Activated naive CD8-positive, alpha-beta T cell treated with anti-CD3 and anti-CD28 coated beads for 36 hours (primary cell): ENCODE results near the gene CXCL14. TPM values are rescaled to one million over a fixed set of nuclear protein-coding genes. Genes with fewer than 3 reads are reported as not detected.

Experiments
- DNase-seq: peaks from one replicate; pipeline ENCODE4 v3.0.0; 2021
- H3K27ac Mint-ChIP-seq: one replicate; pipeline ENCODE4 v1.8.0; 2022; ENCODE audit warnings: mild to moderate bottlenecking, moderate library complexity, mixed read lengths
- H3K27me3 Mint-ChIP-seq: one replicate; pipeline ENCODE4 v1.8.0; 2022; ENCODE audit warnings: mild to moderate bottlenecking, mixed read lengths
- H3K36me3 Mint-ChIP-seq: one replicate; pipeline ENCODE4 v1.8.0; 2021; ENCODE audit warnings: mild to moderate bottlenecking, mixed read lengths
- H3K4me1 Mint-ChIP-seq: one replicate; pipeline ENCODE4 v1.8.0; 2021; ENCODE audit warnings: mixed read lengths
- H3K4me3 Mint-ChIP-seq: one replicate; pipeline ENCODE4 v1.8.0; 2022; ENCODE audit warnings: mild to moderate bottlenecking, moderate library complexity, mixed read lengths
- H3K9me3 Mint-ChIP-seq: one replicate; pipeline ENCODE4 v1.8.0; 2022; ENCODE audit warnings: mixed read lengths
- total RNA-seq, 2 experiments: library from RNA; stranded (reverse); gene quantifications; one replicate each; pipeline ENCODE4 v1.2.3, GENCODE V29; 2021

CXCL14 gene
- total RNA-seq, 2 experiments from 2014 or later, result not detected

DNA sequence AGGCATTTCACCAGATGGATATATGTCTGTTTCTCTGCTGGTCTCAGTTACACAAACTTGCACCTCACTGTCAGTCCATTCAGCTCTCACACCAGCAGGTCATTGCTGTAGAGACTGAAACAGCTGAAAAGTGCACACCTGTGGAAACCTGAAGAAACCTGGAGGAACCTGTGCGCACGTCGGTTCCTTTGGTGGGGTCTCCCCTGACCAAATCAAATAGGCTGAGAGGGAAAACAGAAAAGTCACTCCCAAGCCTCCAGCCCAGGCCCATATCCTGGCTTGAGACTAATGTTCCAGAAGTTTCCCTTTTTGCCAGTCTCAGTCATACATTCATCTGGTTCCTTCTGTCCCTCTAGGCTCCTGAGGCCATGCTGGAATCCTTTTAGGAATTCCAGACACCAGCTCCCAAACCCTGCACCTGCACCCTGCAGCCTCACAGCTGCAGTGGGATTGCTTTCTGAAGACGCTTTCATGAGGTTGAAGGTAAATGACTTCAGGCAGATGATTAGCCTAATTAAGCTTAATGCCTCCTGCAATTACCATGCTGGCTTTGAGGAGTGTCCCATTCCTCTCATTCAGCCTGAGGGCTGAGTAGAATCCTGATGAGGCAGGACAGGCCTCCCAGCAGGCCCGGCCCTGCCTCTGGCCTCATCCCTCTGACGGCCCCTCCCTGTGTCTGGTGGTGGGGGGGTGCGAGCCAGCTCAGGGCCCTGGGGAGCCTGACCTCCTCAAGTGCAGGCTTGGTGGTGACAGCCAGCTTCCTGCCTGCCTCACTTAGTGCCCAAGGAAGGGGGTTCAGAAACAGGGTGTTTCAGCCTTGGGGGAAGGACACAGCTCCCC lies 24.3 kb upstream of the CXCL14 start:
- H3K27ac Mint-ChIP-seq, result no peak overlapping the region
- no peak overlapping the region for H3K4me3 Mint-ChIP-seq
- no peaks in the 10 kb centered on the region for H3K4me1 Mint-ChIP-seq
- no peak for DNase-seq
- H3K27me3 Mint-ChIP-seq, result peaks cover 14% of the 10 kb centered on the region
- no peaks in the 10 kb centered on the region for H3K9me3 Mint-ChIP-seq
- H3K36me3 Mint-ChIP-seq, result no peaks in the 10 kb centered on the region

DNA sequence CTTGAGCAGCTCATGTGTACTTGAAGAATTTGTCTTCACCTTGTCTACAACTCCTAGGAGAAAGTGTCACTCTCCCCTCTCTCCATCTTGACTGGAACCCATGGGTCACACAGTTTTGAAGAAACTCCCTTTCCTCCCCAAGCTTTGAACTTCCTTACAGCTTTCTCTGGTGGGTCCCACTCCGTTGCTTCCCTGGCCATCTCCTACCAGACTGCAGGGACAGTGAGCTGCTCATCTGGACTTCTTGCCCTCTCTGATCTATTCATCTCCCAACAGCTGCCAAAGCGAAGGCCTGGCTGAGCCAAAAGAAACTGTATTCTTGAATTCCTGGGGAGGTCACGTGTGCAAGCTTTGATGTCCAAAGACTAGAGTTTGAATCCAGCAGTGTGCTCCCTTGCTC lies 22.7 kb upstream of the CXCL14 start:
- H3K36me3 Mint-ChIP-seq, result no peaks in the 10 kb centered on the region
- no peaks in the 10 kb centered on the region for H3K9me3 Mint-ChIP-seq
- no peak overlapping the region for H3K4me3 Mint-ChIP-seq
- no peak overlapping the region for H3K27ac Mint-ChIP-seq
- H3K27me3 Mint-ChIP-seq, result peaks cover 9% of the 10 kb centered on the region
- H3K4me1 Mint-ChIP-seq, result no peaks in the 10 kb centered on the region
- no peak for DNase-seq

DNA sequence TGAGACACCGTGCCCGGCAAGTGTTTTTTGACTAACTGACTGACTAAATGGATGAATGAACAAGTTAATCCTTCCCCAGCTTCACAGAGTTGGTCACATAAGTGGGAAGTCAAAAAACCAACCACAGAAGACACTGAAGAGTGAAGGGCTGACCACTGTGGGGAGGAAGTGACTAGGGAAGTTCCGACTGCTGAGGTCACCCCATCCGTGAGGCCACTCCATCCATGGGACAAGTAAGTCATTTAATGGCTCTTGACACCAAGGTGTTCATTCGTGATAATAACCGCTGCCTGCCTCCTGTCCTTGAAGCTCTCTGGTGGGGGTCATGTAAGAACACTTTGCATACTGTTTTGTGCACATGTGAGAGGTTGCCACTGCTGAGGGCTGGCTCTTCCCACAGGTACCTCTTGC lies 22.2 kb upstream of the CXCL14 start:
- Mint-ChIP-seq H3K27ac (no peak overlapping the region), H3K27me3 (peaks cover 9% of the 10 kb centered on the region), H3K4me1 (no peaks in the 10 kb centered on the region), H3K9me3 (no peaks in the 10 kb centered on the region), H3K4me3 (no peak overlapping the region), H3K36me3 (no peaks in the 10 kb centered on the region)
- DNase-seq, result no peak

DNA sequence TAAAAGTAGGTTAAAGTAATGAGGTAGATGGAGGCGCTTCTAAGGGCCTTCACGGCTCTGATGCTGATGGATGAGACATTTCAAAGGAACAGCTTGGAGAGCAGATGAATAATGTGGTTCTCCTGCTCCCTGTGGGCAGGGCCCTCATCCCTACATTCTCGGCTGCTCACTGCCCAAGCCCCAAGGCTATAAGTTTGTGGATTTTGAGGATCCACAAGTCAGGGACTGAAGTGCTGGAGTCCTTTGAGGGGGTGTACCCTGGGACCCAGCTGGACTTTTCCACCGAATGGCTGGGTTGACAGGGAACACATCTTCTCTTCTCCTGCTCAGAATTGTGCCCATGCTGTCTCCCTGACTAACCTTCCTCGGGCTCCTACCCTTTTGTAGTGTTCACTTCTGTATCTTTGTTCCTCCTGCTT lies 21.4 kb upstream of the CXCL14 start:
- H3K4me1 Mint-ChIP-seq, result no peaks in the 10 kb centered on the region
- DNase-seq, result no peak
- H3K27me3 Mint-ChIP-seq, result peaks cover 9% of the 10 kb centered on the region
- no peaks in the 10 kb centered on the region for H3K9me3 Mint-ChIP-seq
- H3K36me3 Mint-ChIP-seq, result no peaks in the 10 kb centered on the region
- no peak overlapping the region for H3K27ac Mint-ChIP-seq
- H3K4me3 Mint-ChIP-seq, result no peak overlapping the region

DNA sequence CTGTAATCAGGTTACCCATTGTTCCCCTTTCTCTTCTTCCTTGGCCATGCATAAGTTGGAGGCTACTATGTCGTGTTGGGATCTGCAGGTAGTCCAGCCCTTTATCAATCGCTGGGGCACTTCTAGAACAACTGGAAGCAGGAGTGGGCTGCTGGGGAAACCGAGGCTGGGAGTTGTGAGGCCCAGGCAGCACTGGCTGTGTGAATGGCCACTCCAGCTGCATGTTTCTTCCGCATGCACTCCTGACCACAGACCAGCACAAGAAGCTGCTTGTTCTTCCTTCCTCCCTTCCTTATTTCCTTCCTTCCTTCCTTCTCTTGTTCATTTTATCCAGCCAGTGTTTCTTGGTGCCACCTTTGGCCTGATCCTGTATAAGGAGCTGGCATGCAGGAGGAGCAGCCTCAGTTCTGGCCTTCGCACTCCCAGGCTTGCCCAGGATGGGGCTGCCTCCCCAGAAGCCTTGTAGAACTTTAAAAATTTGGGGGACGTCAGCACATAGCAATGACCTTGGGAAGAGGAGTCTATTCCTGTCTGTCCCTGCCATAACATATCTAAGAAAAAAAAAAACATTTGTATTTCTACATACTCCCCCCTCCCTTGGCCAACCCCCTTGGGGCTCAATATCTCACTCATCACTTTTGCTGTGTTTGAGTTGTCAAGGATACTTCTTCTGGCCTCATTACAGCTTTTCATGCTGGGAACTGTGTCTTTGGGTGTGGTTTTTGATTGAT lies 20.8 kb upstream of the CXCL14 start:
- Mint-ChIP-seq H3K4me3 (no peak overlapping the region), H3K4me1 (no peaks in the 10 kb centered on the region), H3K27ac (no peak overlapping the region), H3K36me3 (no peaks in the 10 kb centered on the region), H3K27me3 (peaks cover 9% of the 10 kb centered on the region), H3K9me3 (no peaks in the 10 kb centered on the region)
- DNase-seq, result no peak

DNA sequence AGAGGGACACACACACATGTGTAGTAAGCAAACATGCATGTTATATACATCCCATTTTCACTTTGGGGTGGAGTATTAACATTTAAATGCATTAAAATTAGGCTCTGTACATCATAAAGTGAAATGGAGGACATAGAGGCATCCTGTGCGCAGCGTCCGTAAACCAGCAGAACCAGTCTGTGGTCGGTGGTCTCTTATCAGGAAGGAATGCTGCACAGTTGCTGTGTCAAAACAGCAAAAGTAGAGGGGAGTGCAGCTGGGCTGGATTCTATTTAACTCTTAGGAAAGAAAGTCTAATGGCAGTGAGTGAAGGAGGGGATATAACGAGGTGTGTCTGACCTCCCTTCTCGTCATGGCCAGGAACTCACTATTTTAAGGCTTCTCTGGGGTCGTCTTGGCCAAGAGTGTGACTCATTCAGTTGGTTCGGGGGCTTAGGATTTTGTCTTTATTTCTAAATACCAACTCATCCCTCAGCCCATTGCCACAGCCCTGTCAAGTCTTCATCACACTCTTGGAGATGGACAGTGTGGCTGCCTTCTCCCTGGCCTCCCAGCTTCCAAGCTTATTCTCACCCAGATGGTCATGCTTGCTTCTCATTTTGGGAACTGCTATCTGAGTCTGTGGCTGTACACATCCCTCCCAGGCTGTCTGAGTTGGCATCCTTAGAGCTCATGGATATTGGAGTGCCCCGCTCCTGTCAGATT lies 20.1 kb upstream of the CXCL14 start:
- H3K36me3 Mint-ChIP-seq, result no peaks in the 10 kb centered on the region
- DNase-seq, result no peak
- no peak overlapping the region for H3K27ac Mint-ChIP-seq
- no peaks in the 10 kb centered on the region for H3K9me3 Mint-ChIP-seq
- peaks cover 9% of the 10 kb centered on the region for H3K27me3 Mint-ChIP-seq
- H3K4me1 Mint-ChIP-seq, result no peaks in the 10 kb centered on the region
- no peak overlapping the region for H3K4me3 Mint-ChIP-seq

DNA sequence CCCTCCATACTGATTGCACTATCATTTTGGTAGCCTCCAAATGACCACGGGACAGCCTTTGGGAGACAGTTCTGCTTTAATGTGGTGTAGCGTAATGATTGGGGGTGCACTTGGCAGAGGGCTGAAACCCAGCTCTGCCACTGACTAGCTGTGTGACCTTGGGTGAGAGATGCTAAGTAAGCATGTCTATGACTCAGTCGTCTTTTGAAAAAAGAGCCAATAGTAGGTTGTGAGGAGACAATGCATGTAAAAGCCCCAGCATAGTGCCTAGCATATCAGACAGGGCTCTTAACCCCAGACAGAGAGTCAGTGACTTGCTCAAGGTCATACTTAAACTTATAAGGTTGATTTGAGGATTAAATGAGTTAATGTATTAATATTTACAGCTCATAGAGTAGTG lies 18.0 kb upstream of the CXCL14 start:
- Mint-ChIP-seq H3K4me1 (no peaks in the 10 kb centered on the region), H3K4me3 (no peak overlapping the region), H3K36me3 (no peaks in the 10 kb centered on the region), H3K9me3 (no peaks in the 10 kb centered on the region), H3K27me3 (peaks cover 9% of the 10 kb centered on the region), H3K27ac (no peak overlapping the region)
- no peak for DNase-seq

DNA sequence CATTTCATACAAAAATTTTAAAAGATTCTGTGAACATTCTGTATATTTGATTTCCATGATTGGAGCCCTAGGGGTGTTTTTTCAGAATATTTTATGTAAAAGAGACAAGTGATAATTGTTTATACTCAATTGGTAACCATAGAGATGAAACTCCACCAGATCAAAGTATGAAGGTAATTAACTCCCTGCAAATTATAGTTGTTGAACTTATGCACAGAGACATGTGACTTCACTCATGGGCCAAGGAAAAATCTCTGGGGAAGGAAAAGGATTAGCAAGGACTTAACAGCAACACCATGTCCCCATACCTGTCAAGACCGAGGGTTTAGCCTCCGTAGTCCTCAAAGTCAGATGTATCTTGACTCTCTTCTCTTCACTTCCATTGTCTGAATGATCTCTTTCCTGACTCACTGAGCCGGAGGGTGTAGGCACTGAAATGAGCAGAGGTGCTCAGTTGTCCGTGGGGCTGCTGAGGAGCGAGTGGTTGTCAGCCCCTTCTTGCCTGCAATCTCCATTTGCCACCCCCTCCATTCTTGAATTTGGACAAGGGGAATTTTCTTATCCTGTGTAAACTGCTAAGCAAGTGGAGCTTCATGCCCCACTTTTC lies 17.5 kb upstream of the CXCL14 start:
- Mint-ChIP-seq H3K36me3 (no peaks in the 10 kb centered on the region), H3K27me3 (peaks cover 9% of the 10 kb centered on the region), H3K4me1 (no peaks in the 10 kb centered on the region), H3K9me3 (no peaks in the 10 kb centered on the region), H3K4me3 (no peak overlapping the region), H3K27ac (no peak overlapping the region)
- no peak for DNase-seq

DNA sequence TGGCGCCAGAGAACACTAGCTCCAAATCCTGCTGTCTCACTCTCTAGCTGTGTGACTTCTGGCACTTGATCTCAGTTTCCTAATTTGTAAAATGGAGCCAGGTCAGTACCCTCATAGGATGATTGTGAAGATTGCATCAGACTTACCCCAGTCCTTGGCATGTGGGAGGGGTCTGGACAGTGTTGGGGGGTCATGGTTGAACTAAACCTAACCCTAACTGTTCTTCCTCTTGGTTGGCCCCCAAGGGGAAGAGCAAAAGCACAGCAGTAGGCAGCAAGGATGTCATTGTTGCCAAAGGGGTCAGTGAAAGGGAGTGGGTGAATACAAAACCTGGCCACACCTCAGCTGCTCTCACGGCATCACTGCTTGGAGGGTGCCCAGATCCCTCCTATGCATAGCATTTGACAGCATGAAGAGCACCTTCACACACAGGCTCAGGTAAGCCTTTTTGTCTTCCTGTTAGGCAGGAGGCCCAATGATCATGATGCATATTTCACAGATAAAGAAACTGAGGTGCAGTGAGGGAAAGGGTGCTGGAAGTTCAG lies 15.7 kb upstream of the CXCL14 start:
- peaks cover 3% of the 10 kb centered on the region for H3K27me3 Mint-ChIP-seq

DNA sequence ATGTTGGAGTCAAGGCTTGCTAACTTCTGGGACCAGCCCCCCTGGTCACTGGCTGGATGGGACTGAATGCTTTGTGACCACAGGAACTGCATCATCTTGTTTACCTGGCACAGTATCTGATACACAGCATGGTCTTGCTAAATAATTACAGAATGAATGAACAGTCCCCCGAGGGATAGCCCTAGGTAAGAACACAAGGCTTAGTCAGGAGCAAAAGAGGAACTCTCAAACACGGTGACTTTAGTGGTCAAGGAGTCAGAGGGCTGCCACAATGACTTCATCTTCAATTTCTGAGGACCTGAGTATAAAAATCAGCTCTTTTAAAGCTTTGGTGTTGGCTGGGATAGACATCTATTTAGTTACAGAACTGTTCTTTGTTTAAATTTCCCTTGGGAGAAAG lies 15.1 kb upstream of the CXCL14 start:
- no peak for DNase-seq
- no peak overlapping the region for H3K27ac Mint-ChIP-seq
- H3K4me1 Mint-ChIP-seq, result no peaks in the 10 kb centered on the region

More for the DNA sequence above, 15.7 kb upstream of the CXCL14 start:
- no peak overlapping the region for H3K4me3 Mint-ChIP-seq
- H3K27ac Mint-ChIP-seq, result no peak overlapping the region
- H3K9me3 Mint-ChIP-seq, result no peaks in the 10 kb centered on the region
- no peak for DNase-seq
- no peaks in the 10 kb centered on the region for H3K4me1 Mint-ChIP-seq
- no peaks in the 10 kb centered on the region for H3K36me3 Mint-ChIP-seq

DNA sequence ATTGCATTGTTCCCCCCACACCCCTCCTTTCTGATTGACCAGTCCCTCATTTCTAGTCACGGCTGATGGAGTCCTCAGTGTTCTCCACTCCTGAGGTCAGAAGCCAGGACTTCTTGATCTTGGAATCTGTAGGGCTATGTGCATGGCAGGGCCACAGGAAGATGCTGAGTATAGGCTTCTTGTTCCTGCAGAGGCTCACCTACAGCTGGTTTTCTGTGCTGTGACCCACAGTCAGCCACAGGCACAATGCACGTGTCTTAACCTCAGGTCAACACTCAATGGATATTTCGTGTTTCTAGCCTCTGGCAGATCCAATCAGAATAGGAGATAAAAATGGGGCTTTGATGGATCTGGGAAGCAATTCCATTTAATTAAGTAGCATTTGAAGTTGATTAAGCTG lies 14.3 kb upstream of the CXCL14 start:
- H3K9me3 Mint-ChIP-seq, result no peaks in the 10 kb centered on the region
- H3K4me3 Mint-ChIP-seq, result no peak overlapping the region
- H3K27ac Mint-ChIP-seq, result no peak overlapping the region
- no peaks in the 10 kb centered on the region for H3K36me3 Mint-ChIP-seq
- DNase-seq, result no peak
- no peaks in the 10 kb centered on the region for H3K4me1 Mint-ChIP-seq
- H3K27me3 Mint-ChIP-seq, result peaks cover 3% of the 10 kb centered on the region

More for the DNA sequence above, 15.1 kb upstream of the CXCL14 start:
- no peaks in the 10 kb centered on the region for H3K9me3 Mint-ChIP-seq
- H3K27me3 Mint-ChIP-seq, result peaks cover 3% of the 10 kb centered on the region
- H3K36me3 Mint-ChIP-seq, result no peaks in the 10 kb centered on the region
- H3K4me3 Mint-ChIP-seq, result no peak overlapping the region

DNA sequence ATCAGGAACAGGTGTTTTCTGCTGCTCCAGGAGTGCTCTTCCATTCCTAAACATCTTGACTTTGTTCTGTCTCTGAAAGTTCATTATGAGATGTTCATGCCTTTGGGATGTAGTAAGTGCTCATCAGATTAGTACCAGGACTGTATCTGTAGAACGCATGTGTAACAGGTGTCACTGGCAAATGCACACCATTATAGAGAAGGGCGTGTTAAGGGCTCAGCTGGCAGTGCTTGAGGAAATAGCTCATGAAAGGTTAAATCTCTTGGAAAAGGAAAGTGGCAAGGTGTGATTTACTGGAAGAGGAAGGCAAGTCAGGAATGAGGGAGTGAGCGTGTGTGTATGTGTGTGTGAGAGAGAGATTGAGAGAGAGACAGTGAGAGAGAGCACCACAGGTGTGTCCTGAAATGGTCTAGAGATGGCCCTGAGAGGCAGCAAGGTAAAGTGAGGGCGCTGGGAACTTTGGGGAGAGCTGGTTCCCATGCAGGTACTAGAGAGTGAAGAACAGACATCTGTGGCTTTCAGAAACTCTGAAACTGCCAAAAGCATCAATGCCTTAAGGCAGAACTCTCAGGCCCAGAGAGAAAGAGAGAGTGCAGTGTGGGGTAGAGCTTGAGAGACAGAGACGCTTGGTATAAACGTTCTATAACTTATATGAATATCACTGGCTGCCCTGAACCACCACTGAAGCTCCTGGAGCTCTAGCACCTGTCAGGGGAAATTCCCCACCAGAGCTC lies 13.7 kb upstream of the CXCL14 start:
- Mint-ChIP-seq H3K9me3 (no peaks in the 10 kb centered on the region), H3K36me3 (no peaks in the 10 kb centered on the region), H3K27me3 (peaks cover 3% of the 10 kb centered on the region), H3K4me1 (no peaks in the 10 kb centered on the region), H3K27ac (no peak overlapping the region), H3K4me3 (no peak overlapping the region)
- no peak for DNase-seq

DNA sequence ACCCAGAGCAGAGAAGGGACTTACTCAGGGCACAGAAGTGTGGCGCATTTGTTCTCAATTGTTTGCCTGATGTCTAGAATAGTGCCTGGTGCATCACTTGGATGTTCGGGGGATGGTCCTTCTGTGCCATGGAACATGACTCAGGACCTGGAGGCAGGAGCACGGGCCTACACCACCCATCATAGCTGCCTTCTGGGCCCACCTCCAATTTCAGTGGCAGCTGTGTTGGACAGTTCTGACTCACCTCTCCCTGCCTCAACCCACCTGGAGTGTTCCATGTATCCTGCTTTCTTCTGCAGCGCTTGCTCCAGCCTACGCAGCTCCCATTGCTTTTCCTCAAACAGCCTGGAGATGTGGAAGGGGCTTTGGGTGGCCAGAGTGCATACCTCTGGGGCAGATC lies 12.5 kb upstream of the CXCL14 start:
- Mint-ChIP-seq H3K36me3 (no peaks in the 10 kb centered on the region), H3K4me3 (no peak overlapping the region), H3K4me1 (no peaks in the 10 kb centered on the region), H3K27me3 (peaks cover 3% of the 10 kb centered on the region), H3K27ac (no peak overlapping the region), H3K9me3 (no peaks in the 10 kb centered on the region)
- no peak for DNase-seq

DNA sequence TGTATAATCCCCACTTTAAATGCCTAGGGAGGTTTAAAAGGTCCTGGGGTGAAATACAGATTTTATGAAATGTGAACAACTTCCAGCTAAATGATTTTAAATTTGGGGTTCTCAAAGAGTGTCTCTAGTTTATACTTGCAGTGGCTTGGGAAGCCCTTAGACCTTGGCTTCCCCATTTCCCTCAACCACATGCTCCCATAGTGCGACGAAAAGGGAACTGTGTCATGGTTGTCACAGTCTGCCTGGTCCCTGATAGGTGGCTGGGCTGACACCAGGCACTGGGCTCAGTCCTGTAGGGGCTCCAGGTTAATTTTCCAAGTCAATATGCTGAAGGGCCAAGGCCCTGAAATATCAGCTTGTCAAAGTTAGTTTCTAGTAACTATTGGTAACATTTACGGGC lies 10.4 kb upstream of the CXCL14 start:
- Mint-ChIP-seq H3K27ac (no peak overlapping the region), H3K27me3 (peaks cover 3% of the 10 kb centered on the region), H3K4me3 (no peak overlapping the region), H3K36me3 (no peaks in the 10 kb centered on the region), H3K9me3 (no peaks in the 10 kb centered on the region), H3K4me1 (no peaks in the 10 kb centered on the region)
- no peak for DNase-seq
